HepG2 (cell line): ENCODE measurements around the gene H3-3A.

Experiments used
- ATF1 ChIP-seq: IDR thresholded peaks from 2 replicates; pipeline ENCODE4 v1.6.1; 2016; ENCODE audit warnings: mild to moderate bottlenecking, control low read depth
- CHD2 ChIP-seq: IDR thresholded peaks from 2 replicates; pipeline ENCODE4 v1.6.1; 2011; ENCODE audit warnings: low read depth, low read length, improper control_type of control experiment
- CTCF ChIP-seq: sonication (generic); formaldehyde crosslinking; IDR thresholded peaks from 2 replicates; pipeline ENCODE4 v1.5.0; 2020; ENCODE audit warnings: mild to moderate bottlenecking, missing genetic modification reagents, moderate library complexity
- FOXP4 ChIP-seq: sonication (generic); formaldehyde crosslinking; IDR thresholded peaks from 2 replicates; pipeline ENCODE4 v1.4.0; 2020; ENCODE audit warnings: missing genetic modification reagents
- HNF1B ChIP-seq: sonication (generic); formaldehyde crosslinking; IDR thresholded peaks from 2 replicates; pipeline ENCODE4 v1.5.1; 2020; ENCODE audit warnings: mild to moderate bottlenecking, moderate library complexity, missing genetic modification reagents
- MXI1 ChIP-seq: IDR thresholded peaks from 3 replicates; pipeline ENCODE4 v1.6.1; 2012; ENCODE audit warnings: low read depth, low read length, inconsistent platforms, borderline replicate concordance
- NCOR1 ChIP-seq: fragments of 200-600 bp; sonication (generic); IDR thresholded peaks from 2 replicates; pipeline ENCODE4 v1.7.0; 2017; ENCODE audit warnings: antibody characterized with exemption, low read length, borderline replicate concordance
- PBX3 ChIP-seq: sonication (generic); formaldehyde crosslinking; IDR thresholded peaks from 2 replicates; pipeline ENCODE4 v1.8.1; 2023; ENCODE audit warnings: missing genetic modification reagents, inconsistent platforms, borderline replicate concordance
- POLR2AphosphoS5 ChIP-seq: IDR thresholded peaks from 2 replicates; pipeline ENCODE4 v1.6.1; 2012; ENCODE audit warnings: low read depth, low read length
- SIN3A ChIP-seq: IDR thresholded peaks from 2 replicates; pipeline ENCODE4 v1.6.1; 2011; ENCODE audit warnings: low read depth, mild to moderate bottlenecking, control low read depth, low read length, borderline replicate concordance
- USF2 ChIP-seq, 2 experiments: sonication (generic) in 1 of 2; formaldehyde crosslinking in 1 of 2; IDR thresholded peaks; 2 replicates each; pipeline versions ENCODE4 v1.5.1 to v1.6.1; 2011 to 2020; ENCODE audit warnings: borderline replicate concordance in 1 of 2, low read depth in 1 of 2, low read length in 1 of 2, mild to moderate bottlenecking in 1 of 2, missing genetic modification reagents in 1 of 2, moderate library complexity in 1 of 2
- ZNF383 ChIP-seq: sonication (generic); formaldehyde crosslinking; IDR thresholded peaks from 2 replicates; pipeline ENCODE4 v1.4.0; 2020; ENCODE audit warnings: missing genetic modification reagents, mild to moderate bottlenecking, borderline replicate concordance
- ZNF431 ChIP-seq: sonication (generic); formaldehyde crosslinking; IDR thresholded peaks from 2 replicates; pipeline ENCODE4 v1.9.0; 2022; ENCODE audit warnings: missing genetic modification reagents, low read depth, mild to moderate bottlenecking, borderline replicate concordance

GRCh38 chr1:226061068-226061840 is 1.3 kb upstream of the H3-3A start:
- TF ChIP-seq MXI1: no peak
- TF ChIP-seq POLR2AphosphoS5: no peak
- no peak for TF ChIP-seq CHD2
- no peak for TF ChIP-seq FOXP4 (CRISPR knock-in tag)
- no peak for TF ChIP-seq ZNF383 (CRISPR knock-in tag)
- TF ChIP-seq ATF1 (CRISPR knock-in tag): no peak
- no peak for TF ChIP-seq NCOR1
- TF ChIP-seq ZNF431 (CRISPR knock-in tag): no peak
- TF ChIP-seq CTCF (CRISPR knock-in tag): no peak
- TF ChIP-seq PBX3 (CRISPR knock-in tag): no peak
- TF ChIP-seq USF2 (IDR thresholded peaks at IDR 0.05; ENCODE audit: low read depth, low read length): no peak
- TF ChIP-seq USF2 (CRISPR knock-in tag; IDR thresholded peaks at IDR 0.05; ENCODE audit: borderline replicate concordance): no peak
- TF ChIP-seq SIN3A: no peak
- no peak for TF ChIP-seq HNF1B
